HG02588 (cell line): Measurements from ENCODE around the gene MEAK7.

Source experiments
- ATAC-seq: cut with Tn5 transposase; IDR thresholded peaks from one replicate; pipeline ENCODE4 v1.9.1; 2021; ENCODE audit warnings: mild to moderate bottlenecking, moderate library complexity; ENCODE audit not compliant: unreplicated experiment

The MEAK7 gene

GRCh38 chr16:84504420-84505248, at the start of gene MEAK7:
TSS of gene MEAK7 (minus strand) at chr16:84504659. CDS start at chr16:84498086, 6,573 bp downstream.
- peak; percentile 96 for ATAC-seq

GRCh38 chr16:84553873-84554399, 49.5 kb upstream of the MEAK7 start:
- ATAC-seq = no peak

GRCh38 chr16:84552135-84552534, 47.7 kb upstream of the MEAK7 start:
- no peak for ATAC-seq

GRCh38 chr16:84550096-84550495, 45.6 kb upstream of the MEAK7 start:
- ATAC-seq = no peak

GRCh38 chr16:84548971-84549844, 44.7 kb upstream of the MEAK7 start:
- no peak for ATAC-seq

- no peak for ATAC-seq
Measured at GRCh38 chr16:84548508-84548907, 44.0 kb upstream of the MEAK7 start.

GRCh38 chr16:84547546-84548061, 43.1 kb upstream of the MEAK7 start:
- no peak for ATAC-seq

- ATAC-seq = no peak
Measured at GRCh38 chr16:84546669-84547545, 42.4 kb upstream of the MEAK7 start.

- ATAC-seq = no peak
Measured at GRCh38 chr16:84545114-84545737, 40.8 kb upstream of the MEAK7 start.

GRCh38 chr16:84544031-84544773, 39.7 kb upstream of the MEAK7 start:
- no peak for ATAC-seq

- ATAC-seq = no peak
Measured at GRCh38 chr16:84543253-84543652, 38.8 kb upstream of the MEAK7 start.

- no peak for ATAC-seq
Measured at GRCh38 chr16:84541999-84542817, 37.7 kb upstream of the MEAK7 start.

GRCh38 chr16:84540194-84540593, 35.7 kb upstream of the MEAK7 start:
- ATAC-seq = no peak

GRCh38 chr16:84538222-84538840, 33.9 kb upstream of the MEAK7 start:
- ATAC-seq = no peak

GRCh38 chr16:84537491-84538151, 33.2 kb upstream of the MEAK7 start:
- ATAC-seq = no peak

GRCh38 chr16:84535851-84536250, 31.4 kb upstream of the MEAK7 start:
- no peak for ATAC-seq

GRCh38 chr16:84535408-84535807, 30.9 kb upstream of the MEAK7 start:
- no peak for ATAC-seq
